ENCODE results near the gene FAM13A.
"Not testable (repeated sequence)": the region's sequence is repeated elsewhere in the genome, so short reads cannot be mapped to it uniquely, and the experiment has no call there.

The FAM13A gene

GRCh38 chr4:88957570-88957969 is 99.4 kb downstream of the FAM13A start:
- peak; percentile 56 to 89 (median 78) for DNase-seq

DNA sequence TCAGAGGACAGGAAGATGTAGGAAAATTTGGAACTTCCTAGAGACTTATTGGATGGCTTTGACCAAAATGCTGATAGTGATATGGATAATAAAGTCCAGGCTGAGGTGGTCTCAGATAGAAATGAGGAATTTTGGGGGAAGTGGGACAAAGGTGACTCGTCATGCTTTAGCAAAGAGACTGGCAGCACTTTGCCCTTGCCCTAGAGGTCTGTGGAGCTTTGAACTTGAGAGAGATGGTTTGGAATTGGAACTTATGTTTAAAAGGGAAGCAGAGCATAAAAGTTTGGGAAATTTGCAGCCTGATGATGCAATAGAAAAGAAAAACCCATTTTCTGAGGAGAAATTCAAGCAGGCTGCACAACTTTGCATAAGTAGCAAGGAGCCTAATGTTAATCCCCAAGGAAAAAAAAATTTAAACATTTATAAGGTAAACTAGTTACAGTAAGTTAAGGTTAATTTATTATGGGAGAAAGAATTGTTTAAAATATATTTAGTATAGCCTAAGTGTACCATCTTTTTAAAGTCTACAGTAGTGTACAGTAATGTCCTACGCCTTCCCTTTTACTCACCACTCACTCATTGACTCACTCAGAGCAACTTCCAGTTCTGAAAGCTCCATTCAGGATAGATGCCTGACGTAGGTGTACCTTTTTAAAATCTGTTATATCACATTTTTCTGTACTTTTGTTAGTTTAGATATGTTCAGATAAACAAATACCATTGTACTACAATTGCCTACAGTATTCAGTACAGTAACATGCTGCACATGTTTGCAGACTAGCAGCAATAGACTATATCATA is 101.2 kb downstream of the FAM13A start:
- DNase-seq: peak in 3 of 4 experiments; percentile 25 to 55 (median 33)

- DNase-seq: peak; percentile 13 to 70 (median 52)
These were observed 103.6 kb downstream of the FAM13A start for GRCh38 chr4:88953400-88953799.

DNA sequence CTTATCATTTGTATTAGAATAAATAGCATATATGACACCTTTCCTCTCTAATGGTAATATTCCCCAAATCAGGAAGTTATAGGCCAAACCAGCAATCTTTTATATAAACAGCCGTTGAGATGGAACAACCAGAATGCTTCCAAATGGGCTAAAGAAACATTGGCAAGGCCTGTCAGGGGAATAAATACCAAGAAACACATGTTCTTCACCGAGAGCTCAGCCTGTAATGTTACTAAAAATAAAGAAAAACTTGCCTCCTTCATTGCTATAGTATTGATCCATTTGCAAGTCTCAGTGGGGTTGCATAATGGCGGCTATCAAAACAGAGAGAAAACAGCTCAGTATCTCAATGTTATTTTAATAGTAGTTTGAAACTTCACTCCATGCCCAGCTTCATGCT is 104.9 kb downstream of the FAM13A start:
- no peak for DNase-seq

GRCh38 chr4:88949605-88950004 is 107.4 kb downstream of the FAM13A start:
- DNase-seq: no peak

DNA sequence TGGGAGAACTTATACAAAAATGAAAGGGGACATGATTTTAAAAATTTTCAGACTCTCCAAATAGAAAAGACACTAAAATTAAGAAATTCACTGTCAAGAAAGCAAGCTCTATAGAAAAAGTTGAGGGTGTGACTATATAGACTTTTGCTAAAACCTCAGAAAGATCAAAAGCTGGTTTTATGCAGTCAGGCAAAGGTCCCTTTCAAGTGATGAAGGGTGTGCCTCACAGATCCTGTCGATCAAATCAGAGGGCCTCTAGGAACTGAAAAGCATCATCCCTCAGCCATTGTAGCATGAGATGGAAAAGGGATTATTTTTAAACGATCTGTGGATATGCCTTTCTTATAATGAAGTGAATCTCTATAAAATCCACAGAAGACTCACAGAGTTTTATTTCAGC is 116.5 kb downstream of the FAM13A start:
- DNase-seq: no peak

DNA sequence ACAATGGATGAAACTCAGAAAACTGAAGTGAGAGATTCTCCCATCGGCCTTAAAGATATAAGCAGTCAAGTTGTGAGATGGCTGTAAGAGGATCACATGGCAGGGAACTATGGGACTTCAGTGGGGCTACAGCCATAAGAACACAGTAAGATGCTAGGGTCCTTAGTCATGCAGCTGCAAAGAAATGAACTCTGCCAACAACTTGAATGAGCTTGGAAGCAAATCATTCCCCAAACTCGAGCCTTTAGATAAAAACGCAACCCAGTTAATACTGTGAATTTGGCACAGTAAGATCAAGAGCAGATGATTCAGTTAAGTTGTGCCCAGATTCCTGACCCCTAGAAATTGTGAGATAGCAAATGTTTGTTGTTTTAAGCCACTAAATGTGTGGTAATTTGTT is 117.3 kb downstream of the FAM13A start:
- DNase-seq: no peak

- peak; percentile 44 to 78 (median 61) for DNase-seq
These were observed 118.8 kb downstream of the FAM13A start for GRCh38 chr4:88938138-88938537.

GRCh38 chr4:88937081-88937480 is 119.9 kb downstream of the FAM13A start:
- no peak for DNase-seq

DNA sequence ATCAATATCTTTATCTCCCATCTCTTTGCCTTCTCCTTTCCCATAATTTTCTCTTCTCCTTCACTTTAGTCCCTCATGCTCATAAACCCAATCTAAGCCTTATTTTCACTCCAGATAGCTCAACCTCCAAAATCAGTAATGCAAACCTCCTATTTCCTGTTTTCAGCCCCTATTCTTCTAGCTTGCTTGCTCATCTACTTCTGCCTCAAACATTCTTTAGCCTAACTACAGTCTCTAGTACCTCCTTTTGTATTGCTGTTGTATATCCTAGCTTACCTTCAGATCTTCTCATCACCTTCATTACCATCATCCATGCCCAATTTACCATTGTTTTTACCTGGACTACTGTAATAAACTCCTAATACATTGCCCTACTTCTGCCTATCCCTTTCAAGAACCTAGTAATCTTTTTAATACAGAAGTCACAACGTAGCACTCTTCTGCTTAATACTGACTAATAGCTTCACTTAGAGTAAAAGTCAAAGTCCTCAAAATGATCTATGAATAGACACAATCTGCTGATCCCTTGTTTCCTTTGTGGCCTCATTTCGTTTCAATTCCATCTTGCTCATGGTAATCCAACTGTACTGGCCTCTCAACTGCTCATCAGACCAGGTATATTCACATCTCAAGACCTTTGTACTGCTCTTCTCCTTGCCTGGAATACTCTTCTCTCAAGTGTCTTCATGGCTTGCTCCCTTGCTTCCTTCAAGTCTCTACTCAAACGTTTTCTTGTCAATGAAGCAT is 123.4 kb downstream of the FAM13A start:
- DNase-seq: peak in 2 of 4 experiments; percentile 14 to 32

DNA sequence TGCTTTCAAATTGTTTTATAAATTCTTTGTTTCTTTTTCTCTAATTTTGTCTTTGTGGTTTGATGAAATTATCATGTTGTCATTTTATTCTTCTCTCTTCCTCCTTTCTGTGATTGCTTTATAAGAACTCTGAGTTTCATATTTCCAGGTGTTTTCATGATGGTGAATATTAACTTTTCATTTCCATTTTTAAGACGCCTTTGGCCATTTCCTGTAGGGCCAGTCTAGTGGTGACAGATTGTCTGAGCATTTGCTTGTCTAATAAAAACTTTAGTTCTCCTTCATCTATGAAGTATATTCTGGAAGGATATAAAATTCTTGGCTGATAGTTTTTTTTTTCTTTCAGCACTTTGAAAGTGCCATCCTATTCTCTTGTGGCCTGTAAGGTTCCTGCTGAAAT is 128.1 kb downstream of the FAM13A start:
- DNase-seq: no peak

GRCh38 chr4:88927420-88927819 is 129.6 kb downstream of the FAM13A start:
- DNase-seq: no peak

- DNase-seq: no peak
These were observed 137.9 kb downstream of the FAM13A start for GRCh38 chr4:88919056-88919455.

- DNase-seq: not testable (repeated sequence)
These were observed 143.8 kb downstream of the FAM13A start for GRCh38 chr4:88913181-88913580.

- no peak for DNase-seq
These were observed 145.5 kb downstream of the FAM13A start for GRCh38 chr4:88911246-88912212.

GRCh38 chr4:88910101-88910500 is 146.9 kb downstream of the FAM13A start:
- DNase-seq: peak in 3 of 4 experiments; percentile 8 to 59 (median 54)

- DNase-seq: peak in 1 of 4 experiments; percentile 1
These were observed 148.5 kb downstream of the FAM13A start for GRCh38 chr4:88908521-88908920.

DNA sequence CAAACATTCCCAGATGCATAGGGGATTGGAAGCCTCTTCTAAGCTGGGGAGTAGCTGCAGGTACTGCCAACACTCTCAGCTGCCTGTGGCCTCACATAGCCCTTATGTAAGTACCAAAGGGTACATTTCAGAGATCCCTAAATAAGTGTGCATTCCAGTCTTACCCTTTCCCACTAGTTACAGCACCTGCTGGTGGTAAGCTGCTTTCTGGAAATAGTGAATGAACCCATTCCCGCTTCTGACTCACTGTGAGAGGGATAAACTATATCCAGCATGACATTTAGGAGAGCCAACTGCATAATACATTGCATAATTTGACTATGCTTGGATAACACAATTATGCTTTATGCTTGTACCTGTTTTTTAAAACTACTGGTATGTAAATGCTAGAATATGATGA is 149.0 kb downstream of the FAM13A start:
- DNase-seq: no peak

DNA sequence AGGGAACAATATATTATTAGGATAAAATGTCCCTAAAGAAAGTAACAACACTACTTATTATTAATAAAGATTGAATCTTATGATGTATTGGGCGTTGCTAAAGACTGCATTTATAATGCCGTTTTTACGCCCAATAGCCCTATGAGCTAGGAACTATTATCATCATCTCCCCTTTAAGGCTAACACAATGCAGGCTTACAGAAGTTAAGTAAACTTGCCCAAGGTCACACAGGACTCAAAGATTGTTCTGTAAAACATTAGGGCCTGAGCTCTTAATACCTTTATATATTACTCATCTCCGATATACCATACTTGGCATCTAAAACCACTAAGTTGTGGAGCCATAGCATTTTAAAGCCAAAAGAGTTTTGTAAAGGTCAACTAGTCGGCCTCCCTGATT is 149.5 kb downstream of the FAM13A start:
- DNase-seq: no peak

GRCh38 chr4:88904240-88904639 is 152.7 kb downstream of the FAM13A start:
- DNase-seq: not testable (repeated sequence)

GRCh38 chr4:88900432-88900831 is 156.6 kb downstream of the FAM13A start:
- no peak for DNase-seq

- DNase-seq: no peak
These were observed 159.2 kb downstream of the FAM13A start for GRCh38 chr4:88897752-88898151.

DNA sequence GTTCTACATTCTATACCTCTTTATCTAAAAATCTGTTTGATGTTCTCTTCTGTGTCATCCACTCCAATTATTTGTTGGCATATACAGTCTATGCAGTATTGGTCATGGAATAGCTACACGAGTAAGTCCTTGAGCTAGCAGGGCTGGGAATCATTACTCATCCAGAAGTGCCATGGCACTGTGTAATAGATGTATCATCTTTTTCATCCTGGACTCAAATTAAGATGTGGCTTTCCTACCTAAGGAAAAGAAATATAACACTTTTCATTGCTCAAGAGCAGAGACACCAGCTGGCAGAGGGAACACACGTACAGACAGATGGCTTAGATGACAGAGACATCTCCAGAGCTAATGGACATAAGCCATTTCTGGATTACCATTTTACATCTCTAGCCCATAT is 159.8 kb downstream of the FAM13A start:
- DNase-seq: no peak
